ENCODE measurements around the gene DNMT3A.
A peak's percentile ranks its signal among the peaks of the same experiment; 100 is the strongest.

The DNMT3A gene

GRCh38 chr2:25207078-25207545 lies 134.6 kb downstream of the DNMT3A start:
- no peak for DNase-seq (ENCODE audit: low read depth in 2 of 2)
- TF ChIP-seq CTCF (IDR thresholded peaks at IDR 0.05; ENCODE audit: low read depth, low read length), result no peak
- H3K4me3 ChIP-seq (replicated peaks in 1 of 2; ENCODE audit: low read depth in 2 of 2, low read length in 2 of 2), result no peak overlapping the region

- peak overlapping the region; percentile 5 to 7 for H3K4me3 ChIP-seq (replicated peaks in 1 of 2; ENCODE audit: low read depth in 2 of 2, low read length in 2 of 2)
- no peak for DNase-seq (ENCODE audit: low read depth in 2 of 2)
- no peak for TF ChIP-seq CTCF (IDR thresholded peaks at IDR 0.05; ENCODE audit: low read depth, low read length)
These were observed 137.4 kb downstream of the DNMT3A start for GRCh38 chr2:25204190-25204838.

- H3K4me3 ChIP-seq (replicated peaks in 1 of 2; ENCODE audit: low read depth in 2 of 2, low read length in 2 of 2), result no peak overlapping the region
- TF ChIP-seq CTCF (IDR thresholded peaks at IDR 0.05; ENCODE audit: low read depth, low read length), result no peak
- no peak for DNase-seq (ENCODE audit: low read depth in 2 of 2)
These were observed 139.4 kb downstream of the DNMT3A start for GRCh38 chr2:25202275-25202674.

- H3K4me3 ChIP-seq (replicated peaks in 1 of 2; ENCODE audit: low read depth in 2 of 2, low read length in 2 of 2), result no peak overlapping the region
- no peak for TF ChIP-seq CTCF (IDR thresholded peaks at IDR 0.05; ENCODE audit: low read depth, low read length)
- DNase-seq (ENCODE audit: low read depth in 2 of 2), result no peak
These were observed 139.9 kb downstream of the DNMT3A start for GRCh38 chr2:25201794-25202193.

GRCh38 chr2:25201265-25201664 lies 140.5 kb downstream of the DNMT3A start:
- DNase-seq (ENCODE audit: low read depth in 2 of 2), result no peak
- TF ChIP-seq CTCF (IDR thresholded peaks at IDR 0.05; ENCODE audit: low read depth, low read length), result peak; percentile 41
- no peak overlapping the region for H3K4me3 ChIP-seq (replicated peaks in 1 of 2; ENCODE audit: low read depth in 2 of 2, low read length in 2 of 2)

GRCh38 chr2:25198576-25198975 lies 143.1 kb downstream of the DNMT3A start:
- no peak for DNase-seq (ENCODE audit: low read depth in 2 of 2)

More at GRCh38 chr2:25198576-25198975, 143.1 kb downstream of the DNMT3A start:
- no peak overlapping the region for H3K4me3 ChIP-seq (replicated peaks in 1 of 2; ENCODE audit: low read depth in 2 of 2, low read length in 2 of 2)
- no peak for TF ChIP-seq CTCF (IDR thresholded peaks at IDR 0.05; ENCODE audit: low read depth, low read length)
